D721Med (cell line): Measurements from ENCODE around the gene HLA-DOB.

Experiments used
- DNase-seq: peaks from one replicate; pipeline ENCODE4 v3.0.0; 2011; ENCODE audit warnings: low spot score; ENCODE audit not compliant: insufficient read length
- FAIRE-seq: peaks from 2 replicates; lab custom pipeline; 2011; peaks lifted over from hg19 to GRCh38; lab: Jason Lieb, UNC
- TF ChIP-seq, protein P1 (sequence below): IDR thresholded peaks from 2 replicates; pipeline ENCODE4 v1.5.1; 2012; ENCODE audit warnings: mild to moderate bottlenecking, control low read depth; ENCODE audit not compliant: insufficient read depth; ENCODE audit errors: missing control alignments

The HLA-DOB gene

GRCh38 chr6:32816746-32817204 is at the start of gene HLA-DOB:
Gene HLA-DOB, minus strand, starts transcription at chr6:32817002. Its CDS starts 51 bp downstream, at chr6:32816951.
- no peak for FAIRE-seq
- no peak for DNase-seq
- TF ChIP-seq, protein P1, sequence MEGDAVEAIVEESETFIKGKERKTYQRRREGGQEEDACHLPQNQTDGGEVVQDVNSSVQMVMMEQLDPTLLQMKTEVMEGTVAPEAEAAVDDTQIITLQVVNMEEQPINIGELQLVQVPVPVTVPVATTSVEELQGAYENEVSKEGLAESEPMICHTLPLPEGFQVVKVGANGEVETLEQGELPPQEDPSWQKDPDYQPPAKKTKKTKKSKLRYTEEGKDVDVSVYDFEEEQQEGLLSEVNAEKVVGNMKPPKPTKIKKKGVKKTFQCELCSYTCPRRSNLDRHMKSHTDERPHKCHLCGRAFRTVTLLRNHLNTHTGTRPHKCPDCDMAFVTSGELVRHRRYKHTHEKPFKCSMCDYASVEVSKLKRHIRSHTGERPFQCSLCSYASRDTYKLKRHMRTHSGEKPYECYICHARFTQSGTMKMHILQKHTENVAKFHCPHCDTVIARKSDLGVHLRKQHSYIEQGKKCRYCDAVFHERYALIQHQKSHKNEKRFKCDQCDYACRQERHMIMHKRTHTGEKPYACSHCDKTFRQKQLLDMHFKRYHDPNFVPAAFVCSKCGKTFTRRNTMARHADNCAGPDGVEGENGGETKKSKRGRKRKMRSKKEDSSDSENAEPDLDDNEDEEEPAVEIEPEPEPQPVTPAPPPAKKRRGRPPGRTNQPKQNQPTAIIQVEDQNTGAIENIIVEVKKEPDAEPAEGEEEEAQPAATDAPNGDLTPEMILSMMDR = no peak

DNA sequence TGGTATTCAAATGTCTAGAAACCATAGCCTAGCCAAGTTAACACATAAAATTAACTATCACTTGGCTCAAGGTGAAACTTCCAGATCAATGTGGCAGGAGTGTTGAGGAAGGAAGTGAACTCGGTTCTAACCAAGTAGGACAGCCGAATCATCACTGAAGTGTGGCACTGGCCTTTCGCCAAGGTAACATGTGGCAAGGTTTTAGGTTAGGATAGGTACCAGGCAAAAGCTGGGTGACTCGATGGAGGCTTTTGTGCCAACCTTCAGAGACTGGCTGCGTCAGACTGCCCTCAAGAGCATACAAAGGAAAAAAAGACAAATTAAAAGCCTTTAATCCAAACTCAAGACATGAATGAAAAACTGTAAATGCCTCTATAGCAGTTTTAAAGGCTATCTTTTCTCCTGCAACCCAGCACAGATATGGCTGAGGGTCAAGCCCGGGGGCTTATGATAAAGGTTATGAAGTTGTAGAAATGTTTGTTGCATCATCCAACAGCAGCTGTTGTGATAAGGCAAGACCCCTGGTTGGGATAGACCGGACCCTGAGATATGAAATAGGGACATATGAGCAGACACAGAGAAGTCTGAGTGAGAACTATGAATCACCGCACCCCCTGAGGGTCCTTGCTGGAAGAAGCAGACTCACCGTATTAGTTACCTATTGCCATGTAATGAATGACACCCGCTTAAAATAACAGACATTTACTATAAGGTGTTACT is 49.1 kb upstream of the HLA-DOB start:
- no peak for FAIRE-seq
- TF ChIP-seq, protein P1 = no peak
- DNase-seq = no peak

DNA sequence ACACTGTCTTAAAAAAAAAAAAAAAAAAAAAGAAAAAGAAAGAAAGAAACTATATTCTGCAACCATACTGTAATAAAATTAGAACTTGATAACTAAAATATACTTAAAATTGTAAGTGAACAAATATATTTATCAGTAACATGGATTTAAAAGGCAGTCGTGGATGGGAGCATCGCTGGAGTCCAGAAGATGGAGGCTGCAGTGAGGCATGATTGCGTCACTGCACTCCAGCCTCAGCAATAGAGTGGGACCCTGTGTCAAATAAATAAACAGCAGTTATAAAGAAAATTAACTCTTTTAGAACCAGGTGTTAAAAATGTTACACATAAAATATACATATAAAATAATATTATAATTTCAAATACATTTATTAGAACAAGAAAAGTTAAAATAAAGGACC is 45.9 kb upstream of the HLA-DOB start:
- no peak for FAIRE-seq
- DNase-seq = no peak
- TF ChIP-seq, protein P1 = no peak

DNA sequence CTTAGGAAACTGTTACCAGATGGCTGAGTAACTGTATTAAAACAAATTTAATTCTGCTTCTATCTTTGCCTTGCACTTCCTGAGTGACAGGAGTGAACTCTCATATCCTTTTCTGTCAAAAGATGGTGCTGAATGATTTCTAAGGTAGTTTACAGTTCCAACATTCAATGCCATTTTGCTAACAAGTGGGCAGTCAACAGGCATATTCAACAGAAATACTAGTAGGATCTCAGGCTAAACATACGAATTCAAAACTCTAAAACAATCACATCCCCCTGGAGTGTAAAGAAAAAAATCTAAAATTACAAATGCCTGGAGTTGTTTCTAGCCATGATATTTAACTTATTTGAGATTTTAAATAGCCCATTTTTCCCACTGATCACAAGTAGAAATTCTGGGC is 43.9 kb upstream of the HLA-DOB start:
- TF ChIP-seq, protein P1 = no peak
- FAIRE-seq (no peak), DNase-seq (no peak)

DNA sequence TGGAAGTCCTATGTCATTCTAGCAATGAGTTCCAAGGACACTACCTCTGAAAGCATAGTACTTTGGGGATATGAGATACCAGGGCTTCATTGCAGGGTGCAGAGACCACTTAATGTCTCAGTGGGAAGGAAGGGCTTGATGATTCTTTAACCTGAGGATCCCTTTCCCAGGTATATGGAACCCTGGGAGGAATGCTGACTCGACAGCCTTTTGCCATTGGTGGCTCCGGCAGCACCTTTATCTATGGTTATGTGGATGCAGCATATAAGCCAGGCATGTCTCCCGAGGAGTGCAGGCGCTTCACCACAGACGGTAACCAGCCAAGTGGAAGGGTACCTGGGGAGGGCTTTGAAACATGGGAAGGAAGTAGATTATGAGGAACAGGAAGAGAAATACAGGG is 41.4 kb upstream of the HLA-DOB start:
- DNase-seq = no peak
- no peak for FAIRE-seq
- TF ChIP-seq, protein P1 = no peak

DNA sequence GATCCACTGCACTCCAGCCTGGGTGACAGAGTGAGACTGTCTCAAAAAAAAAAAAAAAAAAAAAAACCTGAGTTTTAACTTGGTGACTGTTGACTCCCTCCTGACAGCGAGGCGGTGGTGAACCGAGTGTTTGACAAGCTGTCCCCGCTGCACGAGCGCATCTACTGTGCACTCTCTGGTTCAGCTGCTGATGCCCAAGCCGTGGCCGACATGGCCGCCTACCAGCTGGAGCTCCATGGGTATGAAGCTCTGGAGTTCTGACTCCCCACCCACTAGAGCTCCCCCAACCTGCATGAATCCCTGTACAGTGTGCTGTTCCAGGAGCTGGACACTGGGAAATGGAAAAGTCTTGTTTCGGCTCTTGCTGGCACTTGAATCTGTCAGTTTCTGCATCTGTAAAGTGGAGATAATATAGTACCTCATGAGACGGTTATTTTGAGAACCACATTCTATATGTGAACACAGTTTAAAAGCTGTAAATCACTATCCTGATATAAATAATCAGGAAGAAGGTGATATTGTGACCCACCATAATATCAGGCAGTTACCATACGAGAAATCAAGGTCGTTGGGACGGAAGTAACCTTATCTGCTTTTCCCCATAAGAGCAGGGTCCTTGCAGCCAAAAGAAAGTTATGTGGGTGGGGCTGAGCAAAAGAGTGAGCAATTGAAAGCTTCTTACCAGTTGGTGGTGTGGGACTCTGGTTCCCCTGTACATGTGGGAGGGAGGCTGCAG is 40.5 kb upstream of the HLA-DOB start:
- TF ChIP-seq, protein P1 = no peak
- DNase-seq (no peak), FAIRE-seq (no peak)
